HG02840 (cell line): ENCODE results near the gene ZNF398.
A peak's percentile ranks its signal among the peaks of the same experiment; 100 is the strongest.

Experiments used
- ATAC-seq: cut with Tn5 transposase; IDR thresholded peaks from one replicate; pipeline ENCODE4 v1.9.1; 2021; ENCODE audit warnings: mild to moderate bottlenecking, moderate library complexity, moderate number of reproducible peaks; ENCODE audit not compliant: unreplicated experiment, low FRiP score

The ZNF398 gene

DNA sequence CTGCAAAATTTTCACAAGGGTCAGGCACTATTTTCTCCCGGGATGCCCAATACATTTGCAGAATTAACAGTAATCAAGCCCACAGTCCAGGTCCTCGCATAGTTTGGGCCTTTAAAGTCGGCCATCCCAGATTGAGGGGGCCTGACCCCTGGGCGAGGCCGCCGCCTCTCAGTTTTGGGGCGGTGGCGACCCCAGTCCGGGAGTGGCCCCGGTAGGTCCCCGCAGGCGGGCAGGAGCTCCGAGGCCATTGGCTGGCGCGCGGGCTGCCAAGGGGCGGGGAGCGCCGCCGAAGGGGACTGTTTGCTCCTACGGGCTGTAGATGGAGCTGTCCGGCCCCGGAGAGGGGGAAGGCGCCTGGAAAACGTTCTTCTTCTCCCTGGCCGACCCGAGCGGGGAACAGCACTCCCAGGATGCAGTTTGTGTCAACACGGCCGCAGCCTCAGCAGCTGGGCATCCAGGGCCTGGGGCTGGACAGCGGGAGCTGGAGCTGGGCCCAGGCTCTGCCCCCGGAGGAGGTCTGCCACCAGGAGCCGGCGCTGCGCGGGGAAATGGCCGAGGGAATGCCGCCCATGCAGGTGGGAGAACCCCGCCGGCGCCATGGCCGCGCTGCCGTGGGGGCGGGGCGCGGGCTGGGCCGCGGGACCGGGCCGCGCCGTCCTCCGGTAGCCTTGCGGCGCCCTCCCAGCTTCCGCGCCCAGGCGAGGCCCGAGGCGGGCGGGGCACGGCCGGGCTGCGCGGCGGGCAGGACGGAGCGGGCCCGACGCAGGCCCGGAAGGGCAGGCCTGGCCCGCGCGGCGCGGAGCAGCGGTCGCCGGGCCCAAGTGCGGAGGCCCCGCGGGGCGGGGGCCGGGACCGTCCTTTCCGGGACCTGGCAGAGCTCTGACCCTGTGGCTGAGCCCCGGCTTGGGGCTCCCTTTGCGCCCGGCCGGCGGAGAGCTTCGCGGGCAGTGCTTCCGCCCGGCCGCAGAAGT is 48.2 kb downstream of the ZNF398 start, which contains the start of gene ZNF282:
TSS of gene ZNF282 (plus strand) at position 367 of the 971 bp plus-strand sequence. CDS start at position 411, 44 bp downstream.
- peak; percentile 84 for ATAC-seq

DNA sequence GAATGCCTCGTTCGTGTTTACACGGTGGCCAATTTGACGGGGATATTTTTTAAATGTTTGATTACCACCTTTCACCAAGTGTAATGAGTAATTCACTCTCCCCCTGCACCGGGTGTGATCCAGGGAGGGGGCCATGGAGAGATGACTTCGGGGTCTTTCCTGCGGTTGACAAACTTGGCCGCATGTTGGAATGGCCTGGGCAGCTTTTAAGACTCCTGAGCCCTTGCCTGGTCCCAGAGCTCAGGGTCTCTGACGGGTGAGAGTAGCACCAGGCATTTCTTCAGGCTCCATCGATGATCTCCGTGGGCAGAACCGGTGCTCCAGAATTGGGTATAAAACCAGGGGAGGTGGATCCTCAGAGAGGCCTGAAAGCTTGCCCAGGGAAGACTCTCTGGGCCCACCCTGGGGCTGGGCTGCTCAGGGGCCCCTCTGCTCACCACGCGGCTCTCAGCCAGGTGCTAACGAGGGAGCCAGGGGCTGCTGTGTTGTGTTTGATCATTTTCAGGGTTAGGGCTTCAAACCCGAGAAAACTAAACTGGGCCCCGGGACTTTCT is 49.0 kb downstream of the ZNF398 start:
- ATAC-seq, result no peak

DNA sequence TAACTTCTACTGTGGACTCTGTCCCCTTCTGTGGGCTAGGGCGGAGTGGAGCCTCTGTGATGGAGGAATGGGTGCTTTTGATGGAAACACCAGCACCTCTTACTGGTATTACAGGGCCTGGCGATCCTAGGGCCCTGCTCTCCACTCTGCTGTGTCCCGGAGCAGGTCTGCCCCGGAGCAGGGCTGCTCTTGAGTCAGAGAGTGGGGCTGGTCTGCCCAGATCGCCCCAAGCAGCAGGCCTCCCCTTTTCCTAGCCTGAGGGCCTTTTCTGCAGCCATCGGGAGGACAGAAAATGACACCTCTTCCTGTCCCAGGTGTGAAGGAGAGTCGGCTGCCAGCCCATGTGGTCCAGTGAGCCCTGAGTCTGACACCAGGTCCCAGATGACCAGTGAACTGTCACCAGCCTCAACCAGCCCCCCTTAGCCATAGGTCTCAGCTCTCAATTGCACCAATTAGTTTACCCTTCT is 49.5 kb downstream of the ZNF398 start:
- ATAC-seq, result no peak

DNA sequence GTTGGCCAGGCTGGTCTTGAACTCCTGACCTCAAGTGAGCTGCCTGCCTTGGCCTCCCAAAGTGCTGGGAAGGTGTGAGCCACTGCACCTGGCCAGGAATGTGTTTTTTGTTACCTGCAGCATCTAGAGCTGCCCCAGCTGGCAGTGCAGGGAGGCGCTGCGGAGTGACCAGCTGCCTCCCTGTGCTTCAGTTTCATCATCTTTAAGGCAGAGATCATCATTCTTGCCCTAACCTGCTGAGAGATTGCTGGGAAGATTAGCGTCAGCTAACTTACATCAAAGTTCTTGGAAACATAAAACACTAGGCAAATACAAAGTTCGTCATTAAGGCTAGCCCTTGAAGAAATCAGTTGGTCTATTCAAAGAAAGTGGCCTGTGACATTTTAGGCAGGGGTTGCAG is 50.4 kb downstream of the ZNF398 start:
- ATAC-seq, result no peak

DNA sequence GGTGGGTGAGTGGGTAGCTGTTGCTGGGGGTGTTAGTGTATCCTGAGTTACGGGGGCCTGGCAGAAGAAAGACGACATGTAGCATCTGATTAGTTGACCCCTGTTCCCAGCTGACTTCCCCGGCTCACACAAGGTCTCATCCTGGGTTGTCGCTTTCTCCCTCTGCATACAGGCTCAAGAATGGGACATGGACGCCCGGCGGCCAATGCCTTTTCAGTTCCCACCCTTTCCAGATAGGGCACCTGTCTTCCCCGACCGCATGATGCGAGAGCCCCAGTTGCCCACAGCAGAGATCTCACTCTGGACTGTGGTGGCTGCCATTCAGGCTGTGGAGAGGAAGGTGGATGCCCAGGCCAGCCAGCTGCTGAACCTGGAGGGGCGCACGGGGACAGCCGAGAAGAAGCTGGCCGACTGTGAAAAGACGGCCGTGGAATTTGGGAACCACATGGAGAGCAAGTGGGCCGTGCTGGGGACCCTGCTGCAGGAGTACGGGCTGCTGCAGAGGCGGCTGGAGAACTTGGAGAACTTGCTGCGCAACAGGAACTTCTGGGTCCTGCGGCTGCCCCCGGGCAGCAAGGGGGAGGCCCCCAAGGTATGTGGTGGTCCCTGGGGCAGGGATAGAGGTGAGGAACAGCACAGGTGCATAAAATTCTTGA is 51.0 kb downstream of the ZNF398 start:
- no peak for ATAC-seq

DNA sequence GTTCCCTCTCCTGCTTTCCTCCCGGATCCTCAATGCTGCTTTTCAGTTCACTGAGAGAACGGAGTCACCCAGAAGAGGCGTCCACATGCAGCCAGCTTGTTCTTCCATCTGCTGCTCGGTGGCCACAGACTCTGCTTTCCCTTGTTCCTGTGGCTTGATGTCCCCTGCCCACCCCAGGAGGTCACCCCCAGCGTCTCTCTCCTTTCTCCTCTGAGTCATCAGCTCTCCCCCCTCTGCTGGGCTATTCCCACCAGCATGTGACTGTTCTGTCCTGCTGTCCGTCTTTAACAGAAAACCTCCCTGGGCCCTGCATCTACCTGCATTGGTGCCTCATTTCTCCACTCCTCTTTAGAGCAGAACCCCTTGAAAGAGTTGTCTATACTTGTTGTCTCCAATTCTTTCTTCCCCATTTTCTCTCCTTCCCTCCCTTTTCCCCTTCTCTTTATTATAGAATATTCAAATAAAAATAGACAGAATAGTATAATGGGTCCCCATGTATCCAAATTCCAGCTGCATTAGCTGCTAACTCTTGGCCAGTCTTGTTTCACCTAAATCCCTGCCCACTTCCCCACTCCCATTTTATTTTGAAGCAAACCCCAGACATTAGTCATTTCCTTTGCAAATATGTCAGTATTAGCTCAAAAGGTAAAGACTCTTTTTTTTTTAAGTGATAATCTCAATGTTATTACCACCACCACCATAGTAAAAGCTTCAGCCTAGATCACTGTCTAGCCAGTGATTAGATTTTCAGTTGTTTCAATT is 52.2 kb downstream of the ZNF398 start:
- ATAC-seq, result no peak

DNA sequence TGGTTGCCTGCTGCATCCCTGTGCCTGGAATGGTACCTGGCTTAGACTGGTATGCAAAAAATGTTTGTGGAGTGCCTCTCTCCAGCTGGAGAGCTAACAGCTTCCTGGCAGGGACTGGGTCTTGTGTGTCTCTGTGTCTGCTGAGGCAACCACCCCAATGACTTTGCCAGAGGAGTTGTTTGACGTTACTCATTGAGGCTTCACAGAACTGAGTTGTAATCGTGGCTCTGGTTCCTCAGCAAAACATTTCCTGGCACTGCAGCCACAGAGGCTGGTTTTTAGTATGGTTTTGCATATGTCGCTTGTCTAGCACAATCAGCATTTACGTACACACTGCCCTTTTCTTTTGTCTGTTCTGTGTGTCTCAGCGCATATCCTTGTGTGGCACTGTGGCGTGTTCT is 55.6 kb downstream of the ZNF398 start:
- ATAC-seq, result no peak

DNA sequence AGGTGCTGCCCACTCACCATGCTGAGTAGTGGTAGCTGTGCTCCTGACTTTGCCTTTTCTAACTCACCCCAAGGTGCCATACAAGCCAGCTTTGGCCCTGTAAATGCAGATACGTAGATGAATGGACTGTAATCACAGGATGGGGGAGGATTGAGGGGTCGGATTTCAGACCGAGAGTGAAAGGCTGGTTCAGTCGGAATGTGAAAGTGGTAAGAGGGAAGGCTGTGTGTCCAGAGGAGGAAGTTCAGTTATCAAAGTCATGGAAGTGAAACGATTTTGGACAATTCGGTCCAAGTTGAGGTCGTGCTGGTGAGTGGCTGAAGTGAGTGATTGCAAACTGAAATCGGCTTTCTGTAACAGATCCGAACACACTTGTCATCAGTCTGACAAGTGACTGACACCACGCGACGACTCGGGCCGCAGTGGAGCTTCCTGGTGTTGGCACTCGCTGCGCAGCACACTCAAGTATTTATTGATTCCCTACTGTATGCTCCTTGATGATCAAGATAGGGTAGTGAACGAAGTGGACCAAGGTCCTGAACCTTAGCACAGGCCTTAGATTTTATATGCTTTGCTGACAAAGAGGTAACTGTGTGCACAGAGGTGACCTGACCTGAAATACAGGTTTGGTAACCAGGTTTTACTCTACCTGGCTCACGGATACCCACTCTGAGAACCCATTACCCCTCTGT is 58.6 kb downstream of the ZNF398 start:
- ATAC-seq, result no peak

DNA sequence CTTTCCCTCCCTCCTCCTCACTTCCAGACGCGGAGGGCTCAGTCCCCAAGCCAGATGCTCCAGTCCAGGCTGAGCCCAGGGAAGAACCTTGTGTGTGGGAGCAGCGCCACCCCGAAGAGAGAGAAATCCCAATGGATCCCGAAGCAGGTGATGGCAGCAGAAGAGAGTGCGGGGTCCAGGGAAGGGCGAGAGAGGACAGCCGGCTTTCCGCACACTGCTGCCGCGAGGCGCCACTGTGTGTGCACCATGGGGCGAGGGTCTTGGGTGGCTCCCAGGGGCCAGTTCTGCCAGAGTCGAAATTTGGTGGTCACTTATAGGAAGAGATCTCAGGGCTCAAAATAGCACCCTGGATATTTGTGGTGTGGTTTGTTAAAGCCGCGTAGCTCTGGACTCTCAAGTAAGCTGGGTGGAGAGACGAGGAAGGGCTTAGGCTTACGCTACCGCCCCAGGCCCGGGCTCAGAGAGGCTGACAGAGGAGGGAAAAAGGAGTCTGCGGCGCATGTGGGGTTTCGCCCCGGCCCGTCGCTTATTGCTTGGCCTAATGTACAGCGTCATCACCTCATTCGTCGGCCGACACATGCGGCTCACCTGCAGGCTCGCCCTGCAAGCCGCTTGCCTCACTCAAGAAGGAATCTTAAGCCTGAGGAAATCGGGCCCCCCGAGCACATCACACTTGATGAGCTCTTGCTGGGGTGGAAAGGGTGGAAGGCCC is 60.2 kb downstream of the ZNF398 start:
- no peak for ATAC-seq

DNA sequence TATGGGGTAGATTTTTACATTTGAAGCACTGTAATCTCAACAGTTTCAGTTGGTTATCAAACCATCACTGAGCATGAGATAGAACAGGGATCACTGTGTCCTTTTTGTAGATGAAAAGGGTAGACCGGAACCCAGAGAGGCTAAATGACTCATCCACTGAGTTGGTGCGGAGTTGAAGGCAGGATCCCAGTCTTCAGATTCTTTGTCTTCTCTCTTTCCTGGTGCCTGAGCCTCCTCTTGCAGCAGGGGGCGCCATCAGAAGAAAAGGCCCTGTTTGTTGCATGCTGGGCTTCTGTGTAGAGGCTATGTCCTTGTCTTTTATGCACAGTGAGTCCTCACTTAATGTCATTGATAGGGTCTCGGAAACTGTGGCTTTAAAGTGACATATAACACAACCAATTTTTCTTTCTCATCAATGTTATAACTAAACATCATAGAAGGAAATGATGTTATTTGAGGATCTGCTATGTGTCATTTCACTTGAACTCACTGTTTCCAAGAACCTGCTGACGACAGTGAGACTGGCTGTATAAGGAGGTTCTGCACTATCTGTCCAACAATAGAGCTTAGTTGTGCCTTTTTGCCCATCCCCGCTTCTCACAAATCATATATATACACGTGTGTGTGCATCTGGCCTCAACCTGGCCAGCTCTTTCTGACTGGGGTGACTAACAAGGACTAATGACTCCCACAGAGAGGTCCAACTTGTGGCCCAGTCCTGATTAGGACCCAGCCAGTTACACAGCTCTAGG is 62.4 kb downstream of the ZNF398 start:
- no peak for ATAC-seq

DNA sequence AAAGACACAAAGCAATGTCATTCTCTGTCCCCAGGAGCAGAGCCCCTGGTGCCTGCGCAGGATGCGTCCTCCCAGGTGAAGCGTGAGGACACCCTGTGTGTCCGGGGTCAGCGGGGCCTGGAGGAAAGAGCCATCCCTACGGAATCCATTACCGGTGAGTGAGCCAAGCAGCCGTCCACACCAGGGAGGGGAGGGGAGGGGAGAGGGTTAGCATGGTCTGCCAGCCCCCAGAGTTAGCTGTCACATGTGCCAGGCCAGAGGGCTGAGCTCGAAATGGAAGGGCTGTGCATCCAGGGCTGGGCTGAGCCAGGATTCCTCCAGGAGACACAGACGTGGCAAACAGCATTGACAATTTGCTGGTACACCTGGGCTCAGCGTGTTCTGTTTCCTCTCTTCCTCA is 63.3 kb downstream of the ZNF398 start:
- no peak for ATAC-seq

DNA sequence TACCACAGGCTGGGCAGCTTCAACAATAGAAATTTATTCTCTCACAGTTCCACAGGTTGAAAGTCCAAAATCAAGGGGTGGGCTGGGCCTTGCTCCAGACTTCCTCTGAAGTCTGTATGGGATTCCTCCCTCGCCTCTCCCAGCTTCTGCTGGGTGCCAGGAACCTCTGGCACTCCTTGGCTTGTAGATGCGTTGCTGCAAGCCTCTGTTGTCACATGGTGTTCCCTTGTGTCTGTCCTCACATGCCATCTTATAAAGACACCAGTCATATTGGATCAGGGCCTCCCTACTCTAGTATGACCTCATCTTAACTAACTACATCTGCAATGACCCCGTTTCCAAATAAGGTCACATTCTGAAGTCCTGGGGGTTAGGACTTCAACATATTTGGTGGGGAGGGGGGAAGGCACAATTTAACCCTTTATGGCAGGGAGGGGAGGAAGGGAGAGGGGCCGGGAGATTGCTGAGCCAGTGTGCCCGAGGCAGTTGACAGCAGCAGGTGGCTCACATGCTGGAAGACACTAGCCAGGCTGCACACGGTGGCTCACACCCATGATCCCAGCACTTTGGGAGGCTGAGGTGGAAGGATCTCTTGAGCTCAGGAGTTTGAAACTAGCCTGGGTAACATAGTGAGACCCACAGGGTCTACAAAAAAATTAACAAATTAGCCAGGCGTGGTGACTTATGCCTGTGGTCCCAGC is 66.9 kb downstream of the ZNF398 start:
- ATAC-seq, result no peak

DNA sequence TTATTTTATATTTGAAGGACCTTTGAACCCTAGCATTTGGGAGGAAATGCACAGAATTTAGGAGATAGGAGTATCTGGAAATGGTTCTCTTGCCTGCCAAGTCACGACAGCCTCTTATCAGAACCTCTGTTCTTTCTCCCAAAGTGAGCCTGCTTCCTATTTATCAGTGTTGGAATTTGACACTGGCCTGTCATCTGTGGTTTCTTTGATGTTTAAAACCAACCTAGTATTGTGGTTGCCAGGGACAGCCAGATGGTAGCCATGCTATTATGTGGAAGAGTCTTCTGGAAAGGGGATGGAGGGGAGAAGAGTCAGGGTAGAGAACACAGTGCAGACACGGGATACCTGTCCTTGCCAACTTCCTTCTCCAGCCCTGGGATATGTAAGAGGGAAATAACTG is 69.1 kb downstream of the ZNF398 start:
- no peak for ATAC-seq

DNA sequence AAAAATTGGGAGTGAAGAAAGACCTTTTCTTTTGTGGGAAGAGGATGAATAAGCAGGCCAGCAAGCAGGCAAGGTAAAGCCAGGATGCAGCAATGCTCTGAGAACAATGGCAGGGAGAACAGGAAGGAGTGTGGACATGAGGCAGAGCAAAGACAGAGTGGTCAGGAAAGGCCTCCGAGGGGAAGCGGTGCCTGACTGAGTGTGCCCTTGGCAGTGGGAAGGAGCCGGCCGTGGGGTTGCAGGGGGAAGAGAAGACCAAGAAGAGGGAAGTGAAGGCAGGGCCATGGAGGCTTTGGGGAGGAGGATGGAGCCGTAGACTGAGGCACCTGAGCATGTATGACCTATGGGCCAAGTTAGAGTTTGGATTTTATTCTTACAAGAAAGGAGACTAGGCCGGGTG is 70.3 kb downstream of the ZNF398 start:
- no peak for ATAC-seq

DNA sequence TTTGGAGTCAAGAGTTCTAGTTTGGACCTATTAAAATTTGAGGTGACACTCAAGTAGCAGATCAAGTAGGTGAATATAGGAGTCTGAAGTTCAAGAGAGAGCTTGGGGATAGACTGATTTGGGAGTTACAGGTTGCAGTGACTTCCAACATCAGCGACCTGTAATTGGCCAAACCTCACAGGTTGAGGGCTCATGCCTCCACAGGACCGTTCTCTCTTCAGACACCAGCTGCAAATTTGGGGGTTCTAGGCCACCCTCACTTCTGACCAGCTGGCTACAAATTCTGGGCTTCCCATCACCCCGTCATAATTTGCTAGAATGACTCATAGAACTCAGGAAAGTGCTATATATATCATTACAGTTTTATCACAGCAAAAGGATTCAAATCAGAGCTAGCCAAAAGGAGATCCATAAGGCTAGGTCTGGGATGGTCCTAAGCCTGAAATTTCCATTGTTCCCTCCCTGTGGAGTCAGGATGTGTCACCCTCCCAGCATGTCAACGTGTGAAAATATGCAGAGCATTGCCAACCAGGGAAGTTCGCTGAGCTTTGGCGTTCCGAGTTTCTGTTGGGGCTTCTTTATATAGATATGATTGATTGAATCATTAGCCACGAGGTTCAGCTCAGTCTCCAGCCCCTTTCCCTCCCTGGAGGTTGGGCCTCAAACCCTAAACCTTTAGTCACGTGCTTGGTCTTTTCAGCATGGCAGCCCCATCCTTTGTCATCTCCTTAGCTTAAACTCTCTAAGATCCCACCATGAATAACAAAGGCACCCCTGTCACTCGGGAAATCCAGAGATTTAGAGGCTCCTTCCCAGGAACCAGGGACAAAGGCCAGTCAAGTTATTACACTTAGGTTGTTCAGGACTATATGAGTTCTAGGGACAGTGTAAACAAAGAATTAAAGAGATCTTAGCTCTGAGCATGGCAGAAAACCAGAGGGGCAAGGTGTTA is 71.5 kb downstream of the ZNF398 start:
- ATAC-seq, result no peak

DNA sequence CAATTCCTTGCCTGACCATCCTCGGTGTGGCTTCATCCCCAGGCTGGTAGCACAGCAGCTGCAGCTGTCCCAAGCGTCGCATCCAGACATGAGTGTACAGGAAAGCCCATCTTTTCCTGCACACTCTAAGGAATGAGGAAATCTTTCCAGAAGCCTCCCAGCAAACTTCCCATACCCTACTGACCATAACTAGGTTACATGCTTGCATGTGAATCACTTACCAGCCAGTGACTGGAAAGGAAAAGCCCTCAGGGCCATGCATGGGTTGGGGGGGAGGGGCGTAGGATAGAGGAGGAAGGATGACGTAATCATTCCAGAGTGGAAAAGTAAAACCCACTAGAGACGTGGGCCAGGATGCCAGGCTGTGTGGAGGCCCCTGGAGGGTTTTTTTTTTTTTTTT is 73.3 kb downstream of the ZNF398 start:
- no peak for ATAC-seq

DNA sequence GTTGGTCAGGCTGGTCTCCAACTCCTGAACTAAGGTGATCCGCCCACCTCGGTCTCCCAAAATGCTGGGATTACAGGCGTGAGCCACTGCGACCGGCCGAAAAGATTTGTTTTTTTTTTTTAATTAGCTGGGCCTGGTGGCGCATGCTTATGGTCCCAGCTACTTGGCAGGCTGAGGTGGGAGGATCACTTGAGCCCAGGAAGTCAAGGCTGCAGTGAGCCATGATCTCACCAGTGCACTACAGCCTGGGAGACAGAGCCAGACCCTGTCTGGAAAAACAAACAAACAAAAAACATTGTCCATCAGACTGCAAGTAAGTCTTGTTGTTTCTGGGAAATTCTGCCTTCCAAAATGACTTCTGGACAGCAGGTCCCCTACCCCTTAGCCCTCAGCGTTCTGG is 75.9 kb downstream of the ZNF398 start:
- ATAC-seq, result no peak
